Caco-2 (cell line): ENCODE measurements around the gene NKAIN2. TPM values are rescaled to one million over a fixed set of nuclear protein-coding genes. Genes with fewer than 3 reads are reported as not detected.

Experiments used
- BruUV-seq: library from RNA; stranded (reverse); fragments of 400-500 nt; replicated peaks from 2 replicates; lab custom pipeline; 2021; lab: Mats Ljungman, UMichigan
- CTCF ChIA-PET: fragments of 300-600 bp; sonication (Branson Sonifier 250); formaldehyde crosslinking; loops from one replicate; lab custom pipeline; 2022; ENCODE audit warnings: antibody characterized with exemption; lab: Charles Lee
- POLR2A ChIA-PET: fragments of 300-600 bp; sonication (Branson Sonifier 250); formaldehyde crosslinking; loops from one replicate; lab custom pipeline; 2022; ENCODE audit warnings: antibody characterized with exemption; lab: Charles Lee
- DNase-seq, 2 experiments: peaks; one replicate each; pipeline versions ENCODE4 v3.0.0 to v3.0.0-alpha.2; 2020 to 2022
- H3K27me3 ChIP-seq: replicated peaks from 2 replicates; pipeline ENCODE4 v1.6.0; 2011; ENCODE audit warnings: low read length; ENCODE audit not compliant: control insufficient read depth, insufficient read depth
- H3K36me3 ChIP-seq: 2 replicates; pipeline ENCODE4 v1.5.1; 2011; ENCODE audit warnings: low read length; ENCODE audit not compliant: control insufficient read depth, insufficient read depth
- H3K4me1 ChIP-seq: fragments of 250-450 bp; sonication (Bioruptor Pico); 2 replicates; pipeline ENCODE4 v1.5.1; 2020; ENCODE audit warnings: mild to moderate bottlenecking
- H3K4me3 ChIP-seq: 2 replicates; pipeline ENCODE4 v1.5.1; 2011; ENCODE audit warnings: low read depth, mild to moderate bottlenecking, control low read depth, low read length
- H3K9me3 ChIP-seq: fragments of 250-450 bp; sonication (Bioruptor Pico); 2 replicates; pipeline ENCODE4 v1.5.1; 2020; ENCODE audit warnings: mild to moderate bottlenecking, moderate library complexity
- H3K27ac Mint-ChIP-seq: one replicate; pipeline ENCODE4 v1.8.0; 2022; ENCODE audit warnings: mixed read lengths; ENCODE audit not compliant: unreplicated experiment
- H3K27me3 Mint-ChIP-seq: one replicate; pipeline ENCODE4 v1.8.0; 2022; ENCODE audit warnings: mixed read lengths; ENCODE audit not compliant: insufficient read depth, unreplicated experiment
- H3K36me3 Mint-ChIP-seq: one replicate; pipeline ENCODE4 v1.8.0; 2022; ENCODE audit warnings: mild to moderate bottlenecking, mixed read lengths; ENCODE audit not compliant: insufficient read depth, unreplicated experiment
- H3K4me1 Mint-ChIP-seq: one replicate; pipeline ENCODE4 v1.8.0; 2022; ENCODE audit warnings: low read depth, mixed read lengths; ENCODE audit not compliant: unreplicated experiment
- H3K4me3 Mint-ChIP-seq: one replicate; pipeline ENCODE4 v1.8.0; 2022; ENCODE audit warnings: mild to moderate bottlenecking, moderate library complexity, mixed read lengths; ENCODE audit not compliant: unreplicated experiment
- H3K9me3 Mint-ChIP-seq: one replicate; pipeline ENCODE4 v1.8.0; 2022; ENCODE audit warnings: mixed read lengths; ENCODE audit not compliant: unreplicated experiment
- CTCF ChIP-seq, 2 experiments: fragments of 200-600 bp in 1 of 2; IDR thresholded peaks; 1 replicate in 1 of 2; 2 replicates in 1 of 2; pipeline versions ENCODE4 v1.5.1 to v1.8.0; 2011 to 2022; ENCODE audit warnings: antibody characterized with exemption in 1 of 2, control low read depth in 1 of 2, inconsistent platforms in 1 of 2, low read depth in 1 of 2, low read length in 1 of 2, mild to moderate bottlenecking in 1 of 2, moderate library complexity in 1 of 2; ENCODE audit not compliant: insufficient read depth in 1 of 2, severe bottlenecking in 1 of 2, unreplicated experiment in 1 of 2
- intact Hi-C: fragments of 100-400 bp; cut with micrococcal nuclease; formaldehyde crosslinking; loops from one replicate; pipeline ENCODE4 v1.10.0; 2022; ENCODE audit not compliant: unreplicated experiment
- total RNA-seq: library from RNA; stranded (reverse); gene quantifications from 2 replicates; pipeline ENCODE4 v1.2.3, GENCODE V29; 2022

NKAIN2 gene
- total RNA-seq, 1 experiment from 2014 or later, result not detected

GRCh38 chr6:124719913-124720312 is 916.2 kb downstream of the NKAIN2 start:
- Mint-ChIP-seq H3K27me3 (peaks cover 3% of the 10 kb centered on the region), H3K36me3 (no peaks in the 10 kb centered on the region)

GRCh38 chr6:124721331-124721730 is 917.7 kb downstream of the NKAIN2 start:
- Mint-ChIP-seq H3K4me1 (no peaks in the 10 kb centered on the region), H3K27me3 (peaks cover 3% of the 10 kb centered on the region), H3K4me3 (no peak overlapping the region), H3K36me3 (no peaks in the 10 kb centered on the region), H3K27ac (no peak overlapping the region), H3K9me3 (no peaks in the 10 kb centered on the region)
- Histone ChIP-seq H3K4me1 (no peaks in the 10 kb centered on the region), H3K4me3 (no peak overlapping the region), H3K27me3 (no peaks in the 10 kb centered on the region), H3K36me3 (no peaks in the 10 kb centered on the region), H3K9me3 (no peaks in the 10 kb centered on the region)
- intact Hi-C loops, result no loop called here
- no TSS peak for BruUV-seq
- ChIA-PET CTCF (no interaction called here), POLR2A (no interaction called here)
- DNase-seq, result no peak
- TF ChIP-seq CTCF (IDR thresholded peaks at IDR 0.05; ENCODE audit: insufficient read depth in 1 of 2, low read depth in 1 of 2, low read length in 1 of 2, severe bottlenecking in 1 of 2, unreplicated experiment in 1 of 2), result no peak

More at GRCh38 chr6:124719913-124720312, 916.2 kb downstream of the NKAIN2 start:
- no peak for DNase-seq
- Mint-ChIP-seq H3K4me3 (no peak overlapping the region), H3K4me1 (no peaks in the 10 kb centered on the region), H3K9me3 (no peaks in the 10 kb centered on the region), H3K27ac (no peak overlapping the region)
- CTCF ChIA-PET, result no interaction called here
- intact Hi-C loops, result no loop called here
- Histone ChIP-seq H3K9me3 (no peaks in the 10 kb centered on the region), H3K4me3 (no peak overlapping the region), H3K27me3 (no peaks in the 10 kb centered on the region), H3K36me3 (no peaks in the 10 kb centered on the region), H3K4me1 (no peaks in the 10 kb centered on the region)
- BruUV-seq, result no TSS peak
- POLR2A ChIA-PET, result no interaction called here
- no peak for TF ChIP-seq CTCF (IDR thresholded peaks at IDR 0.05; ENCODE audit: insufficient read depth in 1 of 2, low read depth in 1 of 2, low read length in 1 of 2, severe bottlenecking in 1 of 2, unreplicated experiment in 1 of 2)

GRCh38 chr6:124722141-124722878 is 918.6 kb downstream of the NKAIN2 start:
- no peak overlapping the region for H3K4me3 ChIP-seq
- H3K9me3 ChIP-seq, result no peaks in the 10 kb centered on the region
- ChIA-PET CTCF (no interaction called here), POLR2A (no interaction called here)
- no peaks in the 10 kb centered on the region for H3K27me3 ChIP-seq
- Mint-ChIP-seq H3K27me3 (peaks cover 3% of the 10 kb centered on the region), H3K36me3 (no peaks in the 10 kb centered on the region), H3K9me3 (no peaks in the 10 kb centered on the region), H3K4me1 (no peaks in the 10 kb centered on the region), H3K4me3 (no peak overlapping the region), H3K27ac (no peak overlapping the region)
- no peak for TF ChIP-seq CTCF (IDR thresholded peaks at IDR 0.05; ENCODE audit: insufficient read depth in 1 of 2, low read depth in 1 of 2, low read length in 1 of 2, severe bottlenecking in 1 of 2, unreplicated experiment in 1 of 2)
- BruUV-seq, result no TSS peak
- no peak for DNase-seq
- intact Hi-C loops, result no loop called here
- no peaks in the 10 kb centered on the region for H3K36me3 ChIP-seq
- H3K4me1 ChIP-seq, result no peaks in the 10 kb centered on the region
